ENCODE measurements around the gene SDHB.

SDHB gene

DNA sequence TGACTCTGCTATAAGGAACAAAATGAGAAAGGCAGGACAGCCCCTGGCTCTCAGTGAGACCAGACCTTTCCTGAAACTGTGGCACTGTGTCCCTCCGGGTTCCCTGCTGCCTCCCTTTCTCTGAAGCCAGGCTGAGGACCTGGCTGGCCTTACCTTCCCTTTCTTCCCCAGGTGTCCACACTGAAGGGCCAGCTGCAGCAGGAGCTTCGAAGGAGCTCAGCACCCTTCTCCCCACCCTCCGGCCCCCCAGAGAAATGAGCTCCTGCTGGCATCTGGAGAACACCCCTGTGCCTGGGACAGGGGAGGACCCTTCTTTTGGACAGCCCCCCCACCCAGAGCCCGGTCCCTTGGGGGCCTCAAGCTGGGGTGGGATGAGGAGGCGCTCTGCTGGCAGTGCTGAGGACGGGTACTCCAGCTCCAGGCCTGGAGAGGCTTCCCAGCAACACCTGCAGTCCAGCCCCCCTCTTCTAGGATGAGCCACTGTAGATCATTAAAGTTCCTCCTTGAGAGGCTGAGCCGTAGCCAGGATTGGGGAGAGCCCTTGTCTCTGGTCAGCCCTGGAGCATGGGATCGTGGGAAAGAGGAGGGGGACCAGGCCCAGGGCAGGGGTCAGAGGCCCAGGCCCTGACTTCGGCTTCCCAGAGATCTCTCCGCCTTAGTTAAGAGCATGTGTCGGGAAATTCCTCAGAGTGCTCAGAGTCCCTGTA is 81.5 kb downstream of the SDHB start:
- DNase-seq (ENCODE audit: insufficient read length, low spot score) (no peak), FAIRE-seq (no peak)

DNA sequence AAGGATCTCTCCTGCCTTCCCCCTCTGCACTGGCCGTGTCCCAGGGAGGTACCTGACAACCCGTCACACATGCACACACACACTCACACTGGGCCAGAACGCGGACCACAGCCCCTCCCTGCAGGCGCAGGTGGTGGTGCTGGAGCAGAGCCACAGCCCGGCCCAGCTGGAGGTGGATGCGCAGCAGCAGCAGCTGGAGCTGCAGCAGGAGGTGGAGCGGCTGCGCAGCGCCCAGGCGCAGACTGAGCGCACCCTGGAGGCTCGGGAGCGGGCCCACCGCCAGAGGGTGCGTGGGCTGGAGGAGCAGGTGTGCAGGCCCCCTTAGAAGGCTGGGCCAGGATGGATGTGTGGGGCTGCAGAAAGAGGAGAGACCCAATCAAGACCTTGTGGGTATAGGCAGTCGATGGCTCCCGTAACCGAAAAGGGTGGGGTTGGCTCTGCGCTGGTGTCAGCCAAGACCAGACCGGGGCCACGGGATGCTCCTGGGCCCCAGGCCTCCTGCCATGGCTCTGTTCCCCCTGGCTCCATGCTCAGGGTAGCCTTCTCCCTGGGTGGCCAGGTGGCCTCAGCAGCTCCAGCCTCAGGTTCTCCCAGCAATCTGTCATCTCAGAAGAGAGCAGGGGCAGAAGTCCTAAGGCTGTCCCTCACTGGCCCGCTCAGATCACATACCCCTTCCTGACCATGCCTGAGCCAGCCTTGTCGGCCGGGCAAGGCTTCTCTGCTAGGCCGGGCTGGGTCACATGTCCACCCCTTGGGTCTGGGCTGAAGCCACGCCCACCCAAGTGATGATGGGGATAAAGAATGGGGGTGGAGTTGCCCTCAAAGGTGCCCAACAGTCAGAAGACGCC is 82.3 kb downstream of the SDHB start:
- FAIRE-seq (no peak), DNase-seq (ENCODE audit: insufficient read length, low spot score) (no peak)

DNA sequence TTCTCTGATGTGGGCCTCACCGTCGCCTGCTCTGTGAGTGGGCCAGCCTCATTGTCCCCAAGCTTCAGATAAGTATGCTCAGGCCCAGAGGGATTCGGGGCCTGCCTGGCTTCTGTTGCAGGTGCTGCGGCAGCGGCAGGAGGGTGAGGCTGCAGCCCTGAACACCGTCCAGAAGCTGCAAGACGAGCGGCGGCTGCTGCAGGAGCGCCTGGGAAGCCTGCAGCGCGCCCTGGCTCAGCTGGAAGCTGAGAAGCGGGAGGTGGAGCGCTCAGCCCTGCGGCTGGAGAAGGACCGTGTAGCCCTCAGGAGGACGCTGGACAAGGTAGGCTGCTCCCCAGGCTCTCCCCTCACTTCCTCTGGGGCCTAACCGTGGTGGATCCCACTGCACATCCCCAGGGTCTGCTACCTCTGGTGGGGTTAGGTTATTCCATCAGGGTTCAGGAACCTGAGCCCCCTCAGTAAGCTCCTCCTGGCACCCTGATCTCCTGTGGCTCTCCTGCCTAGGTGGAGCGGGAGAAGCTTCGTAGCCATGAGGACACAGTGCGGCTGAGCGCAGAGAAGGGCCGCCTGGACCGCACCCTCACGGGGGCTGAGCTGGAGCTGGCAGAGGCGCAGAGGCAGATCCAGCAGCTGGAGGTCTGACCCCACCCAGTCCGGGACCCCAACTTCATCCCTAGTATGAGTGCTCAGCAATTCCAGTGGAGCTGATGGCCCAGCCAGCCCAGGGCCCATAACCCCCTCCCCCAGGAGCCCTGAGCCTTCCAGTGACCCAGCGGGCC is 83.5 kb downstream of the SDHB start:
- no peak for DNase-seq (ENCODE audit: insufficient read length, low spot score)
- FAIRE-seq, result no peak

DNA sequence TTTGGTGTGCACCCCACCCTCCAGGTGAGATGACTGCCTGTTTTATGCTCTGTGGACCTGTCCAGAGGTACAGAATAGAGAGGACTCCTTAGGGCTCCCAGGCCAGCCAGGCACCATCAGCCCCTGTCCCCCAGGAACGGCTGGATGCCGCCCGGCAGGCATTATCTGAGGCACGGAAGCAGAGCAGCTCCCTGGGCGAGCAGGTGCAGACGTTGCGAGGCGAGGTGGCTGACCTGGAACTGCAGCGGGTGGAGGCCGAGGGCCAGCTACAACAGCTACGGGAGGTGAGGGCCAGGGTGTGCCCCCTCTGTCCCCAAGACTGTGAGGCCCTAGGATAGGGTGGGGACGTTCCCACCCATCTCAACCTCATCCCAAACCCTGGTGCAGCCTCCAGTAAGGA is 84.2 kb downstream of the SDHB start:
- DNase-seq (ENCODE audit: insufficient read length, low spot score) (no peak), FAIRE-seq (no peak)

DNA sequence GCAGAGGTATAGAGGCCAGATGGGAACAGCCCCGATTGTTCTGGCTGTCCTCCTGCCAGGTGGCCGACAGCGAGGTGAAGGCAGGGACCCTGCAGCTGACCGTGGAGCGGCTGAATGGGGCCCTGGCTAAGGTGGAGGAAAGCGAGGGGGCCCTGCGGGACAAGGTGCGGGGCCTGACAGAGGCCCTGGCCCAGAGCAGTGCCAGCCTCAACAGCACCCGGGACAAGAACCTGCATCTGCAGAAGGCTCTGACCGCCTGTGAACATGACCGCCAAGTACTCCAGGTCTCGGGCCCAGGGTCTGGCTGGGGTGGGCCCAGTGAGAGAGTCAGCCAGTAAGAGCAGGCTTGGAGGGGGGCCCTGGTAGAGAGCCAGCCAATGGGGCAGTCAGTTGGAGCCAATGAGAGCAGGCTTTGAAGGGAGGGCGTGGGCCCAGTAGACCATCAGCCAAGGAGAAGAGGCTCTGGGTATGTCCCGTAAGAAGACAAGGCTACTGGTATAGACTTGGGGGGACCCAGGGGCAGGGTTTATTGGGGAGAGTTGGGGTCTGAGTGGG is 84.7 kb downstream of the SDHB start:
- FAIRE-seq, result no peak
- no peak for DNase-seq (ENCODE audit: insufficient read length, low spot score)

All from GM19239 (cell line).